HepG2 (cell line): ENCODE measurements around the gene ABCB8. TPM values are rescaled to one million over a fixed set of nuclear protein-coding genes. Genes with fewer than 3 reads are reported as not detected.
A peak's percentile ranks its signal among the peaks of the same experiment; 100 is the strongest.

Experiments used
- ATAC-seq: fragments of 200-7000 bp; cut with Tn5 transposase; 3 replicates; pipeline ENCODE4 v1.9.1; 2020; ENCODE audit warnings: mild to moderate bottlenecking, moderate library complexity
- BruUV-seq: library from RNA; stranded (reverse); fragments of 400-500 nt; replicated peaks from 2 replicates; lab custom pipeline; 2021; lab: Mats Ljungman, UMichigan
- CTCF ChIA-PET: fragments of 300-600 bp; formaldehyde crosslinking; extraction: SDS; loops from one replicate; lab custom pipeline; 2021; ENCODE audit warnings: low total read pairs, inconsistent platforms, low intra/inter-chr PET ratio; lab: Yijun Ruan, JAX
- POLR2A ChIA-PET: fragments of 350-600 bp; sonication (Branson Sonifier 250); formaldehyde crosslinking; loops from one replicate; lab custom pipeline; 2020; ENCODE audit warnings: antibody characterized with exemption, inconsistent platforms; lab: Yijun Ruan, JAX
- DNase-seq: peaks from one replicate; pipeline ENCODE4 v3.0.0-alpha.2; 2015; ENCODE audit warnings: low spot score
- FAIRE-seq: peaks from 3 replicates; lab custom pipeline; 2011; peaks lifted over from hg19 to GRCh38; lab: Jason Lieb, UNC
- H2AFZ ChIP-seq: one replicate; pipeline ENCODE4 v1.6.1; 2011; ENCODE audit warnings: low read length, inconsistent platforms
- H3K27ac ChIP-seq: fragments of 300-600 bp; 3 replicates; pipeline ENCODE4 v1.8.0; 2011; ENCODE audit warnings: mixed run types, mild to moderate bottlenecking, mixed read lengths, low read length, inconsistent platforms; ENCODE audit not compliant: insufficient read depth; ENCODE audit errors: extremely low read length
- H3K27me3 ChIP-seq, 2 experiments: fragments of 200-600 bp in 1 of 2; 2 replicates in 1 of 2; 3 replicates in 1 of 2; pipeline versions ENCODE4 v1.6.0 to v1.8.0; 2011; ENCODE audit warnings: low read length in 2 of 2, mild to moderate bottlenecking in 2 of 2, moderate library complexity in 2 of 2, inconsistent platforms in 1 of 2; ENCODE audit not compliant: insufficient read depth in 2 of 2, control insufficient read depth in 1 of 2
- H3K36me3 ChIP-seq, 2 experiments: fragments of 200-600 bp in 1 of 2; replicated peaks in 1 of 2; 2 replicates in 1 of 2; 3 replicates in 1 of 2; pipeline versions ENCODE4 v1.5.1 to v1.8.0; 2011; ENCODE audit warnings: low read length in 2 of 2, inconsistent platforms in 1 of 2; ENCODE audit not compliant: insufficient read depth in 2 of 2, control insufficient read depth in 1 of 2
- H3K4me1 ChIP-seq: 2 replicates; pipeline ENCODE4 v1.5.1; 2012; ENCODE audit warnings: low read length, inconsistent platforms; ENCODE audit not compliant: insufficient read depth
- H3K4me2 ChIP-seq: 2 replicates; pipeline ENCODE4 v1.6.0; 2011; ENCODE audit warnings: low read depth, low read length, inconsistent platforms
- H3K4me3 ChIP-seq, 3 experiments: fragments of 200-600 bp in 1 of 3; sonication (generic), shearing (Covaris generic) in 1 of 3; replicated peaks in 1 of 3; 2 replicates each; pipeline ENCODE4 v1.5.1; 2011 to 2016; ENCODE audit warnings: low read length in 3 of 3, inconsistent platforms in 2 of 3, low read depth in 2 of 3, mild to moderate bottlenecking in 2 of 3, control low read depth in 1 of 3, mixed read lengths in 1 of 3; ENCODE audit not compliant: insufficient read depth in 1 of 3
- H3K79me2 ChIP-seq: one replicate; pipeline ENCODE4 v1.6.1; 2011; ENCODE audit warnings: low read length, inconsistent platforms; ENCODE audit not compliant: insufficient read depth
- H3K9ac ChIP-seq: 2 replicates; pipeline ENCODE4 v1.6.0; 2011; ENCODE audit warnings: mild to moderate bottlenecking, low read depth, low read length, inconsistent platforms; ENCODE audit not compliant: insufficient read depth
- H3K9me3 ChIP-seq: 2 replicates; pipeline ENCODE4 v1.5.1; 2012; ENCODE audit warnings: mild to moderate bottlenecking, low read length
- H4K20me1 ChIP-seq: 2 replicates; pipeline ENCODE4 v1.6.0; 2011; ENCODE audit warnings: inconsistent platforms, mild to moderate bottlenecking, low read length, moderate library complexity; ENCODE audit not compliant: insufficient read depth
- AGO2 ChIP-seq: fragments of 200-400 bp; formaldehyde crosslinking; optimal IDR thresholded peaks from 2 replicates; pipeline ENCODE3; 2017; ENCODE audit warnings: mild to moderate bottlenecking, low read depth, low read length, moderate library complexity
- AHR ChIP-seq: IDR thresholded peaks from 2 replicates; pipeline ENCODE4 v1.6.1; 2018; ENCODE audit warnings: missing genetic modification reagents, missing compliant biosample characterization
- ARHGAP35 ChIP-seq: sonication (generic); formaldehyde crosslinking; IDR thresholded peaks from 2 replicates; pipeline ENCODE4 v1.9.0; 2022; ENCODE audit warnings: mild to moderate bottlenecking, inconsistent platforms, moderate library complexity, missing genetic modification reagents, borderline replicate concordance
- KAT7 ChIP-seq: IDR thresholded peaks from 2 replicates; pipeline ENCODE4 v1.6.1; 2018; ENCODE audit warnings: borderline replicate concordance, missing compliant biosample characterization
- LCORL ChIP-seq, 2 experiments: fragments of 450-650 bp in 1 of 2; sonication (generic) in 1 of 2; formaldehyde crosslinking in 1 of 2; IDR thresholded peaks; 2 replicates each; pipeline versions ENCODE4 v1.5.0 to v1.6.1; 2017 to 2020; ENCODE audit warnings: antibody characterized with exemption in 1 of 2, missing genetic modification reagents in 1 of 2
- MXI1 ChIP-seq: IDR thresholded peaks from 3 replicates; pipeline ENCODE4 v1.6.1; 2012; ENCODE audit warnings: low read depth, low read length, inconsistent platforms, borderline replicate concordance
- RBM39 ChIP-seq: fragments of 200-400 bp; formaldehyde crosslinking; IDR thresholded peaks from one replicate; pipeline ENCODE4 v1.6.1; 2018; ENCODE audit warnings: antibody characterized with exemption, mild to moderate bottlenecking, low read depth, low read length; ENCODE audit not compliant: poor library complexity, severe bottlenecking
- SAP130 ChIP-seq: IDR thresholded peaks from 2 replicates; pipeline ENCODE4 v1.6.1; 2016; ENCODE audit warnings: low read depth
- ZNF263 ChIP-seq: sonication (generic); formaldehyde crosslinking; IDR thresholded peaks from 2 replicates; pipeline ENCODE4 v1.4.0; 2020; ENCODE audit warnings: missing genetic modification reagents
- ZNF30 ChIP-seq: sonication (generic); formaldehyde crosslinking; IDR thresholded peaks from 2 replicates; pipeline ENCODE4 v1.5.0; 2020; ENCODE audit warnings: mild to moderate bottlenecking, missing genetic modification reagents
- ZNF44 ChIP-seq: sonication (generic); formaldehyde crosslinking; IDR thresholded peaks from 2 replicates; pipeline ENCODE4 v1.5.1; 2020; ENCODE audit warnings: mild to moderate bottlenecking, missing genetic modification reagents
- ZNF678 ChIP-seq: sonication (generic); formaldehyde crosslinking; IDR thresholded peaks from 2 replicates; pipeline ENCODE4 v1.4.0; 2020; ENCODE audit warnings: mild to moderate bottlenecking, missing genetic modification reagents
- ZNF703 ChIP-seq: sonication (generic); formaldehyde crosslinking; IDR thresholded peaks from 2 replicates; pipeline ENCODE4 v1.5.1; 2020; ENCODE audit warnings: missing genetic modification reagents, mild to moderate bottlenecking, moderate library complexity, borderline replicate concordance
- ZNF737 ChIP-seq: sonication (generic); formaldehyde crosslinking; IDR thresholded peaks from 2 replicates; pipeline ENCODE4 v1.5.0; 2020; ENCODE audit warnings: missing genetic modification reagents, mild to moderate bottlenecking, borderline replicate concordance
- ZNF777 ChIP-seq: sonication (generic); formaldehyde crosslinking; IDR thresholded peaks from 2 replicates; pipeline ENCODE4 v1.4.0; 2020; ENCODE audit warnings: missing genetic modification reagents
- WGBS: methylation state at CpG from one replicate; pipeline ENCODE4 v1.1.6; 2017; ENCODE audit warnings: low lambda C conversion rate; 5-methylcytosine and 5-hydroxymethylcytosine counted together
- in situ Hi-C: cut with HindIII; loops from 2 replicates; pipeline ENCODE4 v1.10.0; 2017; ENCODE audit warnings: low pct_unique_long_range_greater_than_20kb; ENCODE audit not compliant: extremely low pct_ligation_motif_present
- intact Hi-C: fragments of 100-400 bp; cut with micrococcal nuclease; formaldehyde crosslinking; loops from one replicate; pipeline ENCODE4 v1.10.0; 2022; ENCODE audit not compliant: unreplicated experiment
- polyA plus RNA-seq, 8 experiments: library from polyadenylated mRNA; depleted of rRNA in 3 of 8; stranded (reverse) in 7 of 8; unstranded in 1 of 8; fragments of >200 nt; fragmentation: Illumina TruSeq in 4 of 8; extraction: Trizol in 4 of 8; gene quantifications; 2 replicates each; pipeline versions ENCODE4 v1.2.1 to v1.2.3, GENCODE V29; 2011 to 2016; ENCODE audit warnings: low read depth in 4 of 8, missing spikeins in 1 of 8, mixed read lengths in 1 of 8; ENCODE audit not compliant: insufficient read depth in 1 of 8
- total RNA-seq, 5 experiments: library from RNA; depleted of rRNA; stranded (reverse); fragments of >200 nt; fragmentation: Illumina TruSeq; extraction: Trizol; gene quantifications; 2 replicates each; pipeline ENCODE4 v1.2.3, GENCODE V29; 2016; ENCODE audit warnings: low read depth in 1 of 5
- TF ChIP-seq, protein P1 (sequence below): sonication (generic); formaldehyde crosslinking; IDR thresholded peaks from 2 replicates; pipeline ENCODE4 v1.5.0; 2020; ENCODE audit warnings: missing genetic modification reagents
- TF ChIP-seq, protein P2 (sequence below): sonication (generic); formaldehyde crosslinking; IDR thresholded peaks from 2 replicates; pipeline ENCODE4 v1.4.0; 2020; ENCODE audit warnings: mild to moderate bottlenecking, missing genetic modification reagents
- TF ChIP-seq, protein P3 (sequence below): IDR thresholded peaks from 2 replicates; pipeline ENCODE4 v1.6.1; 2018; ENCODE audit warnings: missing genetic modification reagents, mild to moderate bottlenecking, missing compliant biosample characterization

The ABCB8 gene
- total and polyA plus RNA-seq, 2 of the 13 experiments (the other 11 are each of a cell fraction or from before 2014, with no cell fraction given) = 6.6 to 16.7 TPM

DNA sequence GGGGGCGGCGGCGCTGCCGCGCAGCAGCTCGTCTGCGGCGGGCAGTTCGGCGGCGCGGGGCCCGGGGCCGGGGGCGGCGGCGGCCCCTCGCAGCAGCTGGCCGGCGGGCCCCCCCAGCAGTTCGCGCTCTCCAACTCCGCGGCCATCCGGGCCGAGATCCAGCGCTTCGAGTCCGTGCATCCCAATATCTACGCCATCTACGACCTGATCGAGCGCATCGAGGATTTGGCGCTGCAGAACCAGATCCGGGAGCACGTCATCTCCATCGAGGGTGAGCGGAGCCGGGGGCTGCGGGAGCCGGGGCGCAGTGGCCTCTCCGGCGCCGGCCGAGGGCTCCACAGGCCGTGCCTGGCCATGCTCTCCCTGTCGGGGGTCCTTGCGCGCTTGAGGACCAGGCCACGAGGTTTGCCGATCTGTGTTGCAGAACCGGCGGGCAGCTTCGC, 58.6 kb downstream of the ABCB8 start:
- ChIA-PET POLR2A (interaction anchor here (1.3 to 6.7 kb wide), 4 partner anchors 20 to 26 kb away, joined by 3 to 82 read pairs (median 5); no protein-coding TSS in a partner anchor), CTCF (interaction anchor here (2.2 kb wide), 1 partner anchor 25 kb away, joined by 6 read pairs; no protein-coding TSS in a partner anchor)
- Histone ChIP-seq H3K9ac (peak overlapping the region; percentile 88), H3K9me3 (no peaks in the 10 kb centered on the region), H3K4me3 (peak overlapping the region; percentile 93 to 98 (median 95)), H3K4me1 (peaks cover 71% of the 10 kb centered on the region), H4K20me1 (peaks cover 33% of the 10 kb centered on the region), H3K4me2 (peak overlapping the region; percentile 97), H2AFZ (no peak overlapping the region), H3K27ac (peak overlapping the region; percentile 70), H3K79me2 (peaks cover 59% of the 10 kb centered on the region), H3K27me3 (no peaks in the 10 kb centered on the region; a peak in 1 of 5 replicates), H3K36me3 (peaks cover 2 to 7% of the 10 kb centered on the region in 2 experiments; a peak in 4 of 5 replicates)
- intact Hi-C loops = loop anchor here (2.0 to 10.0 kb wide), 2 partner anchors 28 to 158 kb away; partner anchors contain the start of genes SLC4A2 and SMARCD3
- ATAC-seq (no peak), DNase-seq (no peak), FAIRE-seq (no peak)
- in situ Hi-C loops = no loop called here
- no TSS peak for BruUV-seq
- WGBS = 0% methylated on average over 1 of the region's 56 CpGs
- TF ChIP-seq AHR (CRISPR knock-in tag) = peak; percentile 53; the same call in 1 of the 2 replicates
- 0 out of 2 replicates have a peak, but pooled peaks have one; percentile 6 for TF ChIP-seq ZNF678 (CRISPR knock-in tag)
- TF ChIP-seq ZNF777 = no peak
- TF ChIP-seq AGO2 = peak; percentile 37
- TF ChIP-seq ZNF703 (CRISPR knock-in tag) = 0 out of 2 replicates have a peak, but pooled peaks have one; percentile 12
- TF ChIP-seq ZNF44 (CRISPR knock-in tag) = no peak
- peak; percentile 5; the same call in 1 of the 3 replicates for TF ChIP-seq MXI1
- 0 out of 2 replicates have a peak, but pooled peaks have one; percentile 15 for TF ChIP-seq KAT7 (CRISPR knock-in tag)
- TF ChIP-seq, protein P1, sequence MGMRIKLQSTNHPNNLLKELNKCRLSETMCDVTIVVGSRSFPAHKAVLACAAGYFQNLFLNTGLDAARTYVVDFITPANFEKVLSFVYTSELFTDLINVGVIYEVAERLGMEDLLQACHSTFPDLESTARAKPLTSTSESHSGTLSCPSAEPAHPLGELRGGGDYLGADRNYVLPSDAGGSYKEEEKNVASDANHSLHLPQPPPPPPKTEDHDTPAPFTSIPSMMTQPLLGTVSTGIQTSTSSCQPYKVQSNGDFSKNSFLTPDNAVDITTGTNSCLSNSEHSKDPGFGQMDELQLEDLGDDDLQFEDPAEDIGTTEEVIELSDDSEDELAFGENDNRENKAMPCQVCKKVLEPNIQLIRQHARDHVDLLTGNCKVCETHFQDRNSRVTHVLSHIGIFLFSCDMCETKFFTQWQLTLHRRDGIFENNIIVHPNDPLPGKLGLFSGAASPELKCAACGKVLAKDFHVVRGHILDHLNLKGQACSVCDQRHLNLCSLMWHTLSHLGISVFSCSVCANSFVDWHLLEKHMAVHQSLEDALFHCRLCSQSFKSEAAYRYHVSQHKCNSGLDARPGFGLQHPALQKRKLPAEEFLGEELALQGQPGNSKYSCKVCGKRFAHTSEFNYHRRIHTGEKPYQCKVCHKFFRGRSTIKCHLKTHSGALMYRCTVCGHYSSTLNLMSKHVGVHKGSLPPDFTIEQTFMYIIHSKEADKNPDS (CRISPR knock-in tag) = peak; percentile 46; the same call in 1 of the 2 replicates
- TF ChIP-seq ZNF30 (CRISPR knock-in tag) = peak; percentile 57
- peak; percentile 4; the same call in 1 of the 2 replicates for TF ChIP-seq SAP130
- TF ChIP-seq RBM39 = no peak
- TF ChIP-seq ARHGAP35 (CRISPR knock-in tag) = peak; percentile 56; the same call in 1 of the 2 replicates
- TF ChIP-seq, protein P2, sequence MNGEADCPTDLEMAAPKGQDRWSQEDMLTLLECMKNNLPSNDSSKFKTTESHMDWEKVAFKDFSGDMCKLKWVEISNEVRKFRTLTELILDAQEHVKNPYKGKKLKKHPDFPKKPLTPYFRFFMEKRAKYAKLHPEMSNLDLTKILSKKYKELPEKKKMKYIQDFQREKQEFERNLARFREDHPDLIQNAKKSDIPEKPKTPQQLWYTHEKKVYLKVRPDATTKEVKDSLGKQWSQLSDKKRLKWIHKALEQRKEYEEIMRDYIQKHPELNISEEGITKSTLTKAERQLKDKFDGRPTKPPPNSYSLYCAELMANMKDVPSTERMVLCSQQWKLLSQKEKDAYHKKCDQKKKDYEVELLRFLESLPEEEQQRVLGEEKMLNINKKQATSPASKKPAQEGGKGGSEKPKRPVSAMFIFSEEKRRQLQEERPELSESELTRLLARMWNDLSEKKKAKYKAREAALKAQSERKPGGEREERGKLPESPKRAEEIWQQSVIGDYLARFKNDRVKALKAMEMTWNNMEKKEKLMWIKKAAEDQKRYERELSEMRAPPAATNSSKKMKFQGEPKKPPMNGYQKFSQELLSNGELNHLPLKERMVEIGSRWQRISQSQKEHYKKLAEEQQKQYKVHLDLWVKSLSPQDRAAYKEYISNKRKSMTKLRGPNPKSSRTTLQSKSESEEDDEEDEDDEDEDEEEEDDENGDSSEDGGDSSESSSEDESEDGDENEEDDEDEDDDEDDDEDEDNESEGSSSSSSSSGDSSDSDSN (CRISPR knock-in tag) = peak; percentile 2; the same call in 1 of the 2 replicates
- TF ChIP-seq ZNF737 (CRISPR knock-in tag) = no peak
- TF ChIP-seq LCORL (IDR thresholded peaks at IDR 0.05) = no peak
- no peak; the same call in 1 of the 2 replicates for TF ChIP-seq LCORL (CRISPR knock-in tag; IDR thresholded peaks at IDR 0.05)
- TF ChIP-seq, protein P3, sequence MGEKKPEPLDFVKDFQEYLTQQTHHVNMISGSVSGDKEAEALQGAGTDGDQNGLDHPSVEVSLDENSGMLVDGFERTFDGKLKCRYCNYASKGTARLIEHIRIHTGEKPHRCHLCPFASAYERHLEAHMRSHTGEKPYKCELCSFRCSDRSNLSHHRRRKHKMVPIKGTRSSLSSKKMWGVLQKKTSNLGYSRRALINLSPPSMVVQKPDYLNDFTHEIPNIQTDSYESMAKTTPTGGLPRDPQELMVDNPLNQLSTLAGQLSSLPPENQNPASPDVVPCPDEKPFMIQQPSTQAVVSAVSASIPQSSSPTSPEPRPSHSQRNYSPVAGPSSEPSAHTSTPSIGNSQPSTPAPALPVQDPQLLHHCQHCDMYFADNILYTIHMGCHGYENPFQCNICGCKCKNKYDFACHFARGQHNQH = 0 out of 2 replicates have a peak, but pooled peaks have one; percentile 2
- peak; percentile 7 for TF ChIP-seq ZNF263 (CRISPR knock-in tag)
